GM19467 (cell line): Measurements from ENCODE around the gene INPP5A.
"Not testable (repeated sequence)": the region's sequence is repeated elsewhere in the genome, so short reads cannot be mapped to it uniquely, and the experiment has no call there.

Experiments
- ATAC-seq: cut with Tn5 transposase; IDR thresholded peaks from one replicate; pipeline ENCODE4 v1.9.1; 2021; ENCODE audit warnings: mild to moderate bottlenecking, moderate library complexity; ENCODE audit not compliant: unreplicated experiment

Gene INPP5A

GRCh38 chr10:132700156-132701098 lies 162.8 kb downstream of the INPP5A start:
- no peak for ATAC-seq

GRCh38 chr10:132701099-132701845 lies 163.7 kb downstream of the INPP5A start:
- ATAC-seq = no peak

DNA sequence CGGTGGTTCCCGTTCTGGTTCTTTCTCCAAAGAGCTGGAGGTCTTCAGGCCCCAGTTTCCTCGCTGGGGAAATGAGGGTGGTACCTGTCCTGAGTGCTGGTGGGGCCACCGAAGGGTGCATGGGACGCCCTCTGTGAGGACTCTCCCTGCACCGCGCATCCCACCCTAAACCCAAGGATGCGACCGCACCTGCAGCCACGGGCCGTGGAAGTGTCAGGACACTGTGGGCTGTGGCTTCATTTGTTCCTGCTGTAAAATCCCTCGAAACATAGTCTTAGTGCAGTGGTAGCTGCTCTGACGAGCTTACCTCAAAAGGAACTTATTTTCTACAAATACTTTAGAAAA lies 164.2 kb downstream of the INPP5A start:
- no peak for ATAC-seq

DNA sequence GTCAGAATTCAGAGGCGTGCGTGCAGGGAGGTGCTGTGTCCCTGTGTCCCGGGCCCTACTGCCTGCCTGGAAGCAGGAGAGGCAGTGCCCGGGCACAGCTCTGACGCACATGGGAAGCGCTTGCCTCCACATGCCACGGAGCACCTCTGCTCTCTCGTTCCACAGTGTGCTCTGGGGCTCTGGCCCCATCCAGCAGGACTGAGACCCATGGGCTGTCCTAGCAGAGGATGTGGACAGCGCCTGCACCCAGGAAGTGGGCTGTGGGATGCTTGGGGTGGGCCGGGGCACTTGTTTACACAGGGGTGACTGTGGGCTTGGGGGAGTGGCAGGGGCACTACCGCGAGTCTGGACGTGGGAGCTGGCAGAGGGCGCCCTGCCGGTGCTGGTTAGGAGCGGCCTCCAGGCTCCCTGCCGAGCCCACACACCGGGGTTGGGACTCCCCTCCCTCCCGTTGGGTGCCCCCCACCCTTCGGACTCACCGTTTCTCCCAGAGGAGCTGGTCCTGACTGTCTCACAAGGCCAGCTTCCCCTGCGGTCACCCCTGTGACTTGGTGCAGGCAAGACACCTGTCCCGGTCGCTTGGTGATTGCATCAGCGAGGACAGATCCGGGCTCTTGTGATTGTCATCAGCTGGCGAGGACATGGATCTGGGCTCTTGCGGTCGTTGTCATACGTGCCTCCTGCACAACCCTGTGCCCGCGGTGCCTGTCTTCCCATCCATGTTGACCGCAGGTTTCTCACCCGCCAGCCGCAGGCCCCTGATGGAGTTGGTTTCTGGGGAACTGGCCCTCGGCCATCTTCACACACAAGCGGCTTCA lies 165.2 kb downstream of the INPP5A start:
- ATAC-seq = no peak

GRCh38 chr10:132703419-132704007 lies 165.9 kb downstream of the INPP5A start:
- ATAC-seq = no peak

DNA sequence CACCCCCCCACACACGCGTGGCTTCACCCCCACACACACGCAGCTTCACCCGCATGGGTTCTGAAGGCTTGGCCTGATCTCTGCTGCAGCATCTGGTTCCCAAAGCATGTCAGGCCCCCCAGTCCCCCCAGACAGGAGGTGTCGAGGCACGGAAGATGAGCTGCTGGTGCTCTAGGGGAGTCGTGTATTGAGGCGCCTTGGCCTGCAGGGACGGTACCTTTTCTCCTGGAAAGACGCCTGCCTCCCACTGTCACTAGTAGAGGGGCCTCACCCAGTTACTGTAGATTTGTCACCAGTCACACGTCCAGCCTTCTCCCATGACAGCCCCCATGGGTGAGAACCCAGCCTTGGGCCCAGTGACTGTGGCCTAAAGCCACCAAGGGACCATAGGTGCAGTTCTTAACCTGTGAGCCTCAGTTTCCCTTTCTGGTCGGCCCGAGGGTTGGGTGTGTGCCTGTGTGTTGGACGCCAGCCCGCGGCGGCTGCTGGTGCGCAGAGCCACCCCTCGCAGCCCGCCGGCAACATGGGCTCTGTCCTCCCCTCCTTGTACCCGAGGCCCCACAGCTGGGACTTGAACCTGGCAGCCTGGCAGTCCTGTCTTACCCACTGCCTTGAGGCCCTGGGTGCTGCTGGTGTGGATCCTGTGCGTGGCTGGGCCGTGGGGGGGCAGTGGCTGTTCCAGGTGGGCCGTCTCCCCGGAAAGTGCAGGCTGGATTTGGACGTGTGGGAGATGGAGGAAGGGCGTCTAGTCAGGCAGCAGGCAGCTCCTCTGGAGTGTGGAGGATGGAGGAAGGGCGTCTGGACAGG lies 166.6 kb downstream of the INPP5A start:
- no peak for ATAC-seq

- not testable (repeated sequence) for ATAC-seq
These were observed 167.2 kb downstream of the INPP5A start for GRCh38 chr10:132704815-132705064.

GRCh38 chr10:132705173-132705572 lies 167.6 kb downstream of the INPP5A start:
- ATAC-seq = no peak

- no peak for ATAC-seq
These were observed 168.4 kb downstream of the INPP5A start for GRCh38 chr10:132705943-132706342.

DNA sequence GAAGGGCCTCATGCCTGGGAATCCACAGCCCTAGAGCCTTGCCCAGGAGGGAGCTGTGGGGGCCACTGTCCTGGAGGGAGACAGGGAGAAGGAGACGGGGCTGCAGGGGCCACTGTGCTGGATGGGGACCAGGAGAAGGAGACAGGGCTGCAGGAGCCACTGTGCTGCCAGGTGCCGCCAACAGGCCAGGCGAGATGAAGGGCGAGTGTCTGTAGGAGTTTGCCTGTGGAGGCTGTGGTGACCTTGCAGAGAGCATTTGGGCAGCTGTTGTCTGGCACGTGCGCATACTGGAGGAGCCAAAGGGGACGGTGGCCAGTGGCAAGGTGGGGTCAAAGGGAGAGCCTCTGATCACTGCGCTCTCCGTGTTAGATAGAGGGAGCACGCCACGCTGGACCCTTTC lies 169.1 kb downstream of the INPP5A start:
- no peak for ATAC-seq

- ATAC-seq = no peak
These were observed 169.7 kb downstream of the INPP5A start for GRCh38 chr10:132707121-132707775.

- no peak for ATAC-seq
These were observed 170.2 kb downstream of the INPP5A start for GRCh38 chr10:132707776-132708171.

- ATAC-seq = no peak
These were observed 170.9 kb downstream of the INPP5A start for GRCh38 chr10:132708441-132708840.

GRCh38 chr10:132708936-132709335 lies 171.3 kb downstream of the INPP5A start:
- no peak for ATAC-seq

- no peak for ATAC-seq
These were observed 171.9 kb downstream of the INPP5A start for GRCh38 chr10:132709471-132709951.

DNA sequence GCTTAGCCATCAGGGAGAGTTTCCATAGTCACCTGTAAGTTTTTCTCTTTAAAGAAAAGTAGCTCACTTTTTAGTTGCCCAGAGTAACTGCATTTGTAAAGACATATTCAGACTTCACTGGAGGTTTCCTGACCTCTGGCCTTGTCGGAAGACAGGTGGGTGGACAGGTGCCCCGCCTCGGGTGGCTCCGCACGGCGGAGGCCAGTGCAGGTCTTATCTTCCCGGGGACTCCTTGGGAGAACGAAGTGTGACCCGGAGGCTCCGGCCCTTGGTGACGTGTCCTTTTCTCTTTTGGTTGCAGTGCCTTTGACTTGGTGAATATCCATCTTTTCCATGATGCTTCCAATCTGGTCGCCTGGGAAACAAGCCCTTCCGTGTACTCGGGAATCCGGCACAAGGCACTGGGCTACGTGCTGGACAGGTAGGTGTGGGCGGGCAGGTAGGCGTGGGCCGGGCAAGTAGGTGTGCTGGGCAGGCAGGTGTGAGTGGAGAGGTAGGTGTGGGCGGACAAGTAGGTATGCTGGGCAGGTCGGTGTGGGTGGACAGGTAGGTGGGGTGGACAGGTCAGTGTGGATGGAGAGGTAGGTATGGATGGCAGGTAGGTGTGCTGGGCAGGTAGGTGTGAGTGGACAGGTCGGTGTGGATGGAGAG lies 172.6 kb downstream of the INPP5A start:
- no peak for ATAC-seq

DNA sequence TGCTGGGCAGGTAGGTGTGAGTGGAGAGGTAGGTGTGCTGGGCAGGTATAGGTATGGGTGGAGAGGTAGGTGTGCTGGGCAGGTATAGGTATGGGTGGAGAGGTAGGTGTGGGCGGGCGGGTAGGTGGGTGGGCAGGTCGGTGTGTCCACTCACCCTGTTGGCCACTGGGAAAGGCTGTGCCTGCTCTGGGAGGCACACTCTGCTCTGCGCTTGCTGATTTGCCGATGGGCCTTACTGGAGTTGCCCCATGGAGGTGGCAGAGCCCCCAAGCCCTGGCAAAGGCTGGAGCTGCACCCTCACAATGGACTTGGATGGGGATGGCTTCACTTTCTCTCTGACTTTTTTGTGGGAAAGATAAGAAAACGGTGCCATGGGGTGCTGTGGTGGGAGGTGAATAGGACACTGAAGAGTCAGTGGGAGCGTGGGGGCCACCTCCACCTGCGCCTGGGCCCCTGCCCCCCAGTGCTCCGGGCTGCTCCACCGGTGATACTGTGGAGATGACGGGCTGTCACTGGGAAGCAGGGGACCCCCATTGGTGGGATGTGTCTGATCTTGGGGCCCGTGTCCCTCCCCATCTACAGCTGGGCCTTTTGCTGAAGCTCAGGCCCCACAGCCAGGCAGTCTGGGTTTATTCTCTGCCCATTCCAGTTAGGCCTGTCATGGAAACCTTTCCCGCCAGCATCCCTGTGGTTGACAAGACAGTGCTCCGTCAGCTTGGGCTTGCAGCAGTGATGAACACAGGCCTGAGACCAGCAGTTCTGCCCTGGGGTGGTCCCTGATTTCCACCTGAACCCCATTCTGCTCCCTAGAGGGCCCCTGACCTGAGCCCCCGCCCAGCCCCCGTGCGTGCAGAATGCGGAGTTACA lies 173.4 kb downstream of the INPP5A start:
- ATAC-seq = no peak

DNA sequence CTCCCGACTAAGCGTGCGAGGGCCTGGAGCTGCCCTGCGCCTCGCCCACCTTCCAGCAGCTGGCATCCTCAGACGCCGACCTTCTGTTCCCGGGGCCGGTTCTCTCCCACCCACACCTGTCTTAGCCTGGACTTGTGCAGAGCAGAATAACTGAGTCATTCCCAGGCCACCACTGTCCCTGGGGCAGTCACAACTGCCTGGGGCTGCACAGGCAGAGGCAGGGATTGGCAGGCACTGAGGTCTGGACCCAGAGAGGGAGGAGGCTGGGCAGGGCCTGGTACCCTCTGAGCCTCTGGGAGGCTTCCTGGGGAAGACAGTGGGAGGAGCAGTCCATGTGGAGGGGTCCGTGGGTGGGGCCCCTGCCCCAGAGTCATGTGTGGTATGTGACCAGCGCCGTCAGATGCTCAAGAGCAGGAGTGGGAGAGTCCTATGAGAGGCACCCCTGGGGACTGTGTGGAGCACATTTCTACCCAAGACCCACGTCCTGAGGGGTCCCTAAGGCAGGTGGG lies 174.1 kb downstream of the INPP5A start:
- ATAC-seq = no peak
